ENCODE data around the gene RMC1. TPM values are rescaled to one million over a fixed set of nuclear protein-coding genes. Genes with fewer than 3 reads are reported as not detected.

The RMC1 gene
- total RNA-seq, 3 donors from 2014 or later = 22.2 to 33.0 (median 23.9) TPM

DNA sequence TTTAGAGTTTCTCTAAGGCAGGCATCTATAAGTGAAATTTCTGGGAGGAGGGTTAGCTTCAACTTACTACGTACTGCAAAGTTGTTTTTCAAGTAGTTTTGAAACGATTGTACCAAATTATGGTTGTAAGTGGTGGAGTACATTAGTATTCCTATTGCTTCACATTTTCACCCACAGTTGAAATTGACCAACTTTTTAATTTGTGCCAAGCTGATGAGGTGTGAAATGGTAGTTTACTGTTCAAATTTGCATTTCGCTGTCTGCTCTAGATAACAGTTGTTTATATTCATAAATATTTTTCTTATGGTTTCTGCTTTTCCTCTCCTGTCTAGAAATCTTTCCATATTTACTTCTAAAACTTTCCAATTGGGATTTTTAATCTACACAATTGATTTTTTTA lies 64.4 kb downstream of the RMC1 start:
- Histone ChIP-seq H3K27me3 (no peaks in the 10 kb centered on the region), H3K36me3 (no peaks in the 10 kb centered on the region), H3K4me3 (no peak overlapping the region), H3K9me3 (no peaks in the 10 kb centered on the region), H3K27ac (no peak overlapping the region), H3K4me1 (no peaks in the 10 kb centered on the region)
- no peak for TF ChIP-seq POLR2AphosphoS5 (IDR thresholded peaks at IDR 0.05)
- TF ChIP-seq CTCF (IDR thresholded peaks at IDR 0.05) = no peak
- TF ChIP-seq POLR2A (IDR thresholded peaks at IDR 0.05) = no peak
- intact Hi-C loops (cut with DNase I; ENCODE audit: low total_unique reads) = no loop called here
- DNase-seq (ENCODE audit: low spot score in 2 of 2) = no peak

DNA sequence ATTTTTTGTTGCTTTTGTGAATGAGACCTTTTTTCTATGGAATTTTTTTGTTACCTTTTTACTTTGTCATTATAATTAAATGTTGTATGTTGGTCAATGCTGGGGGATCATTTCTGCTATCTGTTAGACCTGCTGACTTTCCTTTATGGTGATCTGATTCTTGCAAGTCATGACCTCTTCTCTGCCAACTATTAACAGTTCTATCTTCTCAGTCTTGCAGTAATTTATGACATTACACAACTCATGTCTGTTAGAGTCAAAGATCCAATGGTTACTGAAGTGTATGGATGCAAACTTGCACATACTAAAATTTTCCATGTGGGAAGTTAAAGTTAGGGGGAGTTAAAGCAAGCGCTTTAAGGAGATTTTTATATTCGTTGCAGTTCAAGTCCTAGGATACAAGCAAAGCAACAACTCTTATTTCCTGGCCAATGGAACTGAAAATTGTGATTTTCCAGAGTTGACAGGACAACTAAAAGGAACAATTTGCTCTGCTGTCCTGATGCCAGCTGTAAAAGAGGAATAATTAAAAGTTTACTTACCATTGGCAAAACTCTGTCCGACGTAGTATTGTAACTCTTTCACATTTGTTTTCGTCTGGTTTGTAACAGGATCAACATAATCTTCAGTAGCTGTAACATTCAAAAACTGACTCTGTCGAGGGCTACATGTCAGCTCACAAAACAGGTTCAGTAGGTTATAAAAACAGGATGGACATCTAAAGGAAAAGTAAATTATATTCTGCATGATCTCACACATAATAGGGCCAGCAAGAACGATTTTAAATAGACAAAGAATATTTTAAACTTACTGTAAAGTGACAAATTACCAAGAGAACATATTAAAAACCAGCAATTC lies 65.2 kb downstream of the RMC1 start:
- Histone ChIP-seq H3K4me1 (peaks cover 0 to 2% of the 10 kb centered on the region in 2 donors), H3K4me3 (no peak overlapping the region), H3K27ac (peak overlapping the region; percentile 34 to 50), H3K9me3 (no peaks in the 10 kb centered on the region), H3K27me3 (no peaks in the 10 kb centered on the region), H3K36me3 (no peaks in the 10 kb centered on the region)
- intact Hi-C loops (cut with DNase I; ENCODE audit: low total_unique reads) = no loop called here
- no peak for TF ChIP-seq POLR2A (IDR thresholded peaks at IDR 0.05)
- TF ChIP-seq POLR2AphosphoS5 (IDR thresholded peaks at IDR 0.05) = no peak
- no peak for DNase-seq (ENCODE audit: low spot score in 2 of 2)

- Histone ChIP-seq H3K27ac (peak overlapping the region in 1 of 2 donors; percentile 26), H3K9me3 (no peaks in the 10 kb centered on the region), H3K4me3 (no peak overlapping the region), H3K27me3 (no peaks in the 10 kb centered on the region), H3K4me1 (peaks cover 0 to 3% of the 10 kb centered on the region in 2 donors), H3K36me3 (no peaks in the 10 kb centered on the region)
- intact Hi-C loops (cut with DNase I; ENCODE audit: low total_unique reads) = no loop called here
- TF ChIP-seq POLR2AphosphoS5 (IDR thresholded peaks at IDR 0.05) (no peak), CTCF (IDR thresholded peaks at IDR 0.05) (no peak), POLR2A (IDR thresholded peaks at IDR 0.05) (no peak)
- DNase-seq (ENCODE audit: low spot score in 2 of 2) = no peak
These were observed 66.2 kb downstream of the RMC1 start for GRCh38 chr18:23569299-23570063.

DNA sequence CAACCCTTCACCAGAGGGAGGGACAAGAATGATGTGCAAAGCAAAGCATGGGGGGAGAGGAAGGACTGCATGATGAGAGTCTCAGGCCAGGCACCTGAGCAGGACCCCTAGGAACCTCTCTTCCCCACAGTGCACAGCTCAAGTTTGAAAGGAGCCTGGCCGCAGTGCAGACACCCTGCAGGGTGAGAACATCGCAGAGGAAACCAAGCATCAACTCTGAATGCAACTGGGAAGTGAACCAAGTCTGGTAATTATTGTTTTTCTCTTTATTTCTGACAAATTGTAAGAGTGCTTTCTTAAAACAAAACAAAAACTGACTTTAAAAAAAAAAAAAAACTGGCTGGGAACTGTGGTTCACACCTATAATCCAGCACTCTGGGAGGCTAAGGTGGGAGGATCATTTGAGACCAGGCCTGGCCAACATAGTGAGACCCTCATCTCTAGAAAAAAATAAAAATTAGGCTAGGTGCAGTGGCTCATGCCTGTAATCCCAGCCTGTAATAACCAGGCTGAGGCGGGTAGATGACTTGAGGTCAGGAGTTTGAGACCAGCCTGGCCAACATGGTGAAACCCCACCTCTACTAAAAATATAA lies 67.7 kb downstream of the RMC1 start:
- no peak for DNase-seq (ENCODE audit: low spot score in 2 of 2)
- no peaks in the 10 kb centered on the region for H3K27me3 ChIP-seq
- no peak overlapping the region for H3K4me3 ChIP-seq
- H3K4me1 ChIP-seq = peaks cover 0 to 3% of the 10 kb centered on the region in 2 donors
- no peaks in the 10 kb centered on the region for H3K36me3 ChIP-seq
- intact Hi-C loops (cut with DNase I; ENCODE audit: low total_unique reads) = no loop called here
- no peaks in the 10 kb centered on the region for H3K9me3 ChIP-seq
- TF ChIP-seq POLR2AphosphoS5 (IDR thresholded peaks at IDR 0.05) (no peak), CTCF (IDR thresholded peaks at IDR 0.05) (no peak), POLR2A (IDR thresholded peaks at IDR 0.05) (no peak)
- no peak overlapping the region for H3K27ac ChIP-seq

DNA sequence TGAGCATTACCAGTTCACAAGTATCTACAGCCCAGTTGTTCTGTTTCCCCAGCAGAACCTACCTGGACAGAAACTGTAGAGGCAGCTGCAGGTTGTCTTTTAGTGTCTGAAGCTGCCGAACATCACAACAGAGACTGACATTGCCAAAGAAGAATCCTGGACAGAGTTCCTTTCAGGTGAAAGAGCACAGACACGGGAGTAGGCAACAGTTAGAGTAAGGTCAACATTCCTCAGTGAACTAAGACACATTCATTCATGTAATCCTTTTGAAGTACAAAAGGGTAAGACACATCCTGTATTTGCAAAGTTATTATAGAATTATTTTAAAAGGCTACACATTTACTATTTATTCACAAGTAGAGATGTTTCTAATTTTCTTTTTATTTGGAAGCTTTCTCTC lies 68.7 kb downstream of the RMC1 start:
- H3K36me3 ChIP-seq = no peaks in the 10 kb centered on the region
- intact Hi-C loops (cut with DNase I; ENCODE audit: low total_unique reads) = no loop called here

More for the DNA sequence above, 68.7 kb downstream of the RMC1 start:
- TF ChIP-seq POLR2AphosphoS5 (IDR thresholded peaks at IDR 0.05) (no peak), CTCF (IDR thresholded peaks at IDR 0.05) (no peak), POLR2A (IDR thresholded peaks at IDR 0.05) (no peak)
- Histone ChIP-seq H3K4me3 (no peak overlapping the region), H3K27me3 (no peaks in the 10 kb centered on the region), H3K9me3 (no peaks in the 10 kb centered on the region), H3K4me1 (peaks cover 0 to 3% of the 10 kb centered on the region in 2 donors), H3K27ac (no peak overlapping the region)
- DNase-seq (ENCODE audit: low spot score in 2 of 2) = no peak

All from breast epithelium (tissue), 4 donors.